H54 (cell line): ENCODE data around the gene RAMP3.

Experiments used
- DNase-seq: peaks from one replicate; pipeline ENCODE4 v3.0.0; 2011; ENCODE audit warnings: low spot score, mixed read lengths; ENCODE audit not compliant: insufficient read length
- FAIRE-seq: peaks from 3 replicates; lab custom pipeline; 2011; peaks lifted over from hg19 to GRCh38; lab: Jason Lieb, UNC
- POLR2A ChIP-seq: IDR thresholded peaks from 2 replicates; pipeline ENCODE4 v1.6.1; 2011; ENCODE audit warnings: low read depth, mild to moderate bottlenecking, low read length

The RAMP3 gene

DNA sequence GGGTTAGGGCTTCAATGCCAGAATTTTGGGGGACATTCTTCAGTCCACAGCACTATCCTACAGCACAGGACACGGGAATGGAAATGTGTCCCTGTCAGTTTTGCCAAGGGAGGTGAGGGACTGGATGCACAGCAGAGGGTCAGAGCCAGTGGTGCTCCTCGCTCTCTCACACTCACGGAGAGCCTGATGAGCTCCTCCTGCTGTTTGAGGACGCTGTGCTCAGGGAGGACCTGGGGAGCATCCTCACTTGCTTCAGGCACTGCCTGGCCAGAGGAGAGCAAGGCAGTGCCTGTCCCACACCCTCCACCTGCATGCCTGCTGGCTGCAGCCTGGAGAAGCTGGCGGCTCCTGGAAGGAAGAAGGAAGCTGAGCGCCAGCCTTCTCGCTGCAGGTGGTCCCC is 58.6 kb downstream of the RAMP3 start:
- TF ChIP-seq POLR2A = no peak
- no peak for FAIRE-seq
- DNase-seq = no peak

GRCh38 chr7:45216622-45217165 is 59.1 kb downstream of the RAMP3 start:
- FAIRE-seq = no peak
- DNase-seq = no peak
- no peak for TF ChIP-seq POLR2A

DNA sequence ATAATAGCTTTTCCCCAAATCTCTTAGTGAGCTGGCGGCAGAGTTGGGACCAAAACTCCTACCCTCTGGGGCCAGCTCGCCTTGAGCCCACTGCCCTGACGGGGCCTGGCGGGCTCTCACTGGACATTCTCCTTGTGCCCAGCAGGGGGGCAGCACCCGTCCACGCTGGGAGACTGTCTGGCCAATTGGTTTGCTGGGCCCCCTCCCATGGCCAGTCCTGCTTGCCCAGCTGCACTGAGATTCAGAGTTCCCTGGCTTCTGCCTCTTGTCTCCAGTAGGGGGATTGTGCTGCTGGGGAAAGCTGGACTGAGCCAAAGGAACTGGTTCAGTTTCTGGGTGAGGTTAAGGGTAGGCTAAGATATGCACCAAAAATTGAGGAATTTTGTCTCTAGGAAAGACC is 59.8 kb downstream of the RAMP3 start:
- no peak for TF ChIP-seq POLR2A
- DNase-seq (peak; percentile 45), FAIRE-seq (no peak)

- no peak for FAIRE-seq
- TF ChIP-seq POLR2A = no peak
- no peak for DNase-seq
Observed at GRCh38 chr7:45219130-45219529, 61.5 kb downstream of the RAMP3 start.

DNA sequence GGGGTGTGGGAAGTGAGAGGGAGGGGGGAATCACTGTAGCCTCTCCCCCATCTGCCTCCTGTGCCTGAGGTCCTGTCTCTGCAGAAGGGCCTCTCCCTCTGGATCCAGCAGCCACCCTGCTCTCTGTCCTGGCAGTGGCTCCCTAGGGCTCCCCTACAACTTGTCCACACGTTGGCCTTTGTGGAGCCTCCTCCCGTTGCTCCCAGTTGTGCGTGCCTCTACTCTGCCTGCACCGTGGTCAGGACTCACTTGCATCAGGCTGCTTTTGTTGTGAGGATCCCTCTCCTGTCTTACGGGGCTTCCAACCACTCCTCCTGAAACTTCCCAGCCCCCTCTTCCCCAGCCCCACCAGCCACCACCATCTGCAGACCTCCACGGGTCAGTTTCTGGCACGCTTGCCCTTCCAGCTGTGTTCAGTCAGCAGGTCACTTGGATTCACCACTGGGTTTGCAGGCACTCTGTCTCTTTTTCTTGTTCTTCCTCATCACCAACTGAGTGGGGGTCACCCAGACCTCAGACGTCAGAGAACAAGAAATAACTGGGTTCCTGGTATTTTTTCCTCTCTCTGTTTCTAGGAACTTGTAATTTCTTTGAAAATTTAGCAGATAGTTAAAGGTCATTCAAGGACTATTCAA is 62.3 kb downstream of the RAMP3 start:
- FAIRE-seq (no peak), DNase-seq (no peak)
- no peak for TF ChIP-seq POLR2A

DNA sequence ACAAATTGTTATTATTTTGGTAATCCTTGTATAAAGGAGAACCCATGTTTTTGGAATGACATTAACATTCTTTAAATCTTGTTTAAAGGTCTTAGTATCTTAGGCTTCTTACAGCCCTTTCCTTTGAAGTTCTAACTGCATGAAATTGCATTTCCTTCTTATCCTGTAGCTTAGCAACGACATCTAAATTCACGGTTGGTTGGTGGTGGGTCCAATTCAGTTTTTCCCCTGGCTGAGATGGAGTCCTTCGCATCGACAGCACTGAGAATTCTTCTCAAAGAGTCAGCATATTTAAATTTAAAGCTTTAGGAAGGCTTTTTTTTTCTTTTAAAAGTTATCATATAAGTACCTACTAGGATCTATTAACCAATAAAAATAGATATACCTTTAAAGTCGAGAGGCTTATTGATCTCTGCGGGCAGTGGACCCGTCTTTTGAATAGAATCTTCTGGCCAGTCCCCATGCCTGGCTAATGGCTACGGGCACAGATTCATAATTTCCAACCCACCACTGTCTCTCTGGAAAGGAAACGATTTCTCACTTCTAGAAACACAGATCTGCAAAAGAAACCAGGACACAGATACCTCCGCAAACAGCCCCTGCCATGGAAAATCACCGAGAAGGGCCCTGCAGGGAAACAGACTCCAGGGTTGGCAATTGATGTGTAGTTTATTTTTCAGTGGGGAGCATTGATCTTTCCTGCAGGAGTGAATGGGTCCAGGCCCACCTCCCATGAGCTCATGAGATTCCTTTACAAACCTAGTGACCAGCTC is 63.4 kb downstream of the RAMP3 start:
- no peak for FAIRE-seq
- no peak for DNase-seq

DNA sequence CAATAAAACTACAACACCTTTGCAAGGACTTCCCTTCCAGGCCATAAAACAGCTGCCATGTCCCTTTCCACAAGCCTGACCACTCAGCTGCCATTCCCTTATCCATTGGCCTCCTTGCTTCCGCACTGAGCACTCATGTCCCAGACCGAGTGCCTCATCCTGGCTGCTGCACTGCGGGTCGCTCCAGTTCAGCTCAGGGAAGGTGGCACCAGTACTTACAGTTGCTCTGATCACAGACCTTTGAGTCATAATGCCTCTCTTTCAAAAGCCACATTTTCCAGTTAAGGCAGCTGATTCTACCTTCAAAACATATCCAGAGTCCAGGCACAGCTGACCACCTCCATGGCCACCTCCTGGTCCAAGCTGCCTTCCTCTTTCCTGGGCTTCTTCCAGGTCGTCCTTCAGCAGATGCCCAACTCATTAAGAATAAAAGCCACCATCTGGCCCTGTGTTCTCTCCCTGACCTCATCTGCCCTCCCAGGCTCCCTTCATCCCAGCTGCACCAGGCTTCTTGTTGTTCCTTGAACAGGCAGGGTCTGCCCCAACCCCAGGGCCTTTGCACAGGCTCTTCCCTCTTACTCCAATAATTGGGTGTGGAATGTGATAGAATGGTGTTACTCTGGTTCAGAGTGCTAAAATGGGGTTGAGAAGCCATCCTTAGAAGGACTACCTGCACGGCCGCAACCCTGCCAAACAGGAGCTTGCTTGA is 64.5 kb downstream of the RAMP3 start:
- no peak for TF ChIP-seq POLR2A
- DNase-seq = no peak
- FAIRE-seq = no peak

More for the DNA sequence above, 63.4 kb downstream of the RAMP3 start:
- no peak for TF ChIP-seq POLR2A

GRCh38 chr7:45223078-45223477 is 65.5 kb downstream of the RAMP3 start:
- FAIRE-seq (no peak), DNase-seq (no peak)
- TF ChIP-seq POLR2A = no peak

DNA sequence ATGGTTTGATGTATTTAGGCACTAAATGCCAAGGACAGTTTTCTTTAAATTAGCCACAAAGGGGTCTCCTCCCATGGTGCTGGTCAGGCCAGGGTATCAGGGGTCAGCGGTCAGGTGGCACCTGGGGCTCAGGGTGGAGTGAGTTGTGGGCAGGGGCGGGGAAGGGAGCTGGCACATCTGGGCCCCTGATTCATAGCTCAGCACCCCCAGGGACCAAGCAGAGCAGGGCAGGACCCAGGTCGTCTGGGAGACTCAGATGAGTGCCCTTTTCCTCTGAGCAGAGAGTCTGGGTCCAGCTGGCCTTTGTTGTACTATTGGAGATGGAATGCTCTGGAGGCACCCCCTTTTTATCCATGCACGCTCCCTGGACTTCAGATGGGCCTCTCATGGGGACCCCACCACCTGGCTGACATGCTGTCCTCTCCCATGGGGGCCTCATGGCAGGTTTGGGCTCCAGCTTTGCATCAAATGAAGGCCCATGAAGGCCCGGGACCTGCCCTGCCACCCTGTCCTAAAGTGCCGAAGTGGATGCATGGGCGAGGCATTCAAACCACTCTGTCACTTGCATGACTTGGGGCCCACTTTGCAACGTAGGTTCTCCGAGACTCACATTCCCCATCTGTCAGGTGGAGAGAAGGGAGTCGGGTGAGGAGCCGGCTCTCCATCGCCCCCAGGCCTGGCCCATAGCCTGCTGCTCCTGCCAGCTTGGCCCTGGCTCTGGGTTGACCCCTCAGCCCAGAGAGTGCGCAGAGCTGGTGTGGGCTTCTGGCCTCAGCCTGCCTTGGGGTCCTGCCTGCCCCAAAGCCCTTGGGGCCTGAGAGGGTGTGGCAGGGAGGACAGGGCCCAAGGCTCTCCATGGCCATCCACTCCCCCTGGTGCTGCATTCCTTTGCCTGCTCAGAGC is 66.4 kb downstream of the RAMP3 start:
- FAIRE-seq (no peak), DNase-seq (no peak)
- no peak for TF ChIP-seq POLR2A

DNA sequence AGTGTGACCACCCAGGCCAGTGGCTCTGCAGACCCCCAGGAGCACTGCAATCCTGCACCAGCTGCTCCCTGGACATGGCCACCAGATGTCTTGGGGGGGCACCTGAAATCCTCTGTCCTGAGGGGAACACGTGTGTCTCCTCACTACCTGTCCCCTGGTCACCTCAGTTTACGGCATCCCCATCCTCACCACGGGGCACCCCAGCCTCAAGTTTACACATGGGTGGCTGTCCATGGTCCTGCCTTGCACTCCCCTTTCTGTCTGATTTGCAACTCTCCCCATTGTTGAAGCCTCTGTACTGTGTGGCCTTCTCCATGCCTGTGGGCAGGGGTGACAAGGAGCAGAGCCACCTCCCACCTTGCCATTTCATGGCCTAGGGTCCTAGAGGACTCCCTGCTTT is 67.2 kb downstream of the RAMP3 start:
- no peak for TF ChIP-seq POLR2A
- FAIRE-seq (no peak), DNase-seq (no peak)

DNA sequence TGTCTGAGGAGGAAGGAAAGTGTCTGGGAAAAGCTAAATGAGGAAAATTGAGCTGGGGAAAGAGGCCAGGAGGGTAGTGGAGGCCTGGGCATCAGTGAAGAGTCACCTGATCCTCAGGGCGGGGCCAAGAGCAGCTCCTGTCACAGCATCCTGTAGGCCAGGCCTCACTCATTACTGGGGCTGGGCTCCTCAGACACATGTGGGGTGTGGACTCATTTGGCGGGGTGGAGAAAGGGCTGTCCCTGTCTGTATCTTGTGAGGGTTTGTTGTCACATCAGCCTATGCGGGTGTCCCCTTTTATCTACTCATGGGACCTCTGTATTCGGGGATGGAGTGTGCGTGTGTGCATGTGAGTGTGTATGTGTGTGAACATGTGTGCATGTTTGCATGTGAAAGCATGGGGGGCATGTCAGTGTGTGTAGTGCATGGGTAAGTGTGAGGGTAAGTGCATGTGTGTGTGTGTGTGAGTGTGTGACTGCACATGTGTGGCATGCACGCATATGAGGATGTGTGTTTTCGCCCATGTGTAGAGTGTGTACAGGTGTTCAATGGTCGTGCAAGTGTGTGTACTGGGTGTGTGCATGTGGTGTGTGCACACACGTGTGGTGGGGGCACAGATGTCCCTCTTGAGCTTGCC is 67.8 kb downstream of the RAMP3 start:
- DNase-seq (no peak), FAIRE-seq (no peak)
- TF ChIP-seq POLR2A = no peak

- FAIRE-seq = no peak
- TF ChIP-seq POLR2A = no peak
- DNase-seq = no peak
Observed at GRCh38 chr7:45225948-45226335, 68.4 kb downstream of the RAMP3 start.
